Colonic mucosa (tissue), 4 donors: ENCODE measurements around the gene COPG2. TPM values are rescaled to one million over a fixed set of nuclear protein-coding genes. Genes with fewer than 3 reads are reported as not detected.
"Not testable (repeated sequence)": the region's sequence is repeated elsewhere in the genome, so short reads cannot be mapped to it uniquely, and the experiment has no call there.

Experiments used
- DNase-seq: peaks from one replicate; pipeline ENCODE4 v3.0.0-alpha.2; 2020
- H3K27ac ChIP-seq: fragments of 200-600 bp; one replicate; pipeline ENCODE4 v1.8.0; 2021
- H3K27me3 ChIP-seq: fragments of 200-600 bp; one replicate; pipeline ENCODE4 v1.8.0; 2021
- H3K36me3 ChIP-seq: fragments of 200-600 bp; one replicate; pipeline ENCODE4 v1.8.0; 2021
- H3K4me1 ChIP-seq: fragments of 200-600 bp; one replicate; pipeline ENCODE4 v1.8.0; 2021; ENCODE audit warnings: mild to moderate bottlenecking
- H3K4me3 ChIP-seq: fragments of 200-600 bp; one replicate; pipeline ENCODE4 v1.8.0; 2021
- H3K9ac ChIP-seq, 2 donors: one replicate each; pipeline ENCODE4 v1.7.0; 2013; ENCODE audit warnings: control low read depth in 2 of 2, low read depth in 2 of 2, low read length in 2 of 2
- H3K9me3 ChIP-seq: fragments of 200-600 bp; one replicate; pipeline ENCODE4 v1.8.0; 2021
- CTCF ChIP-seq: fragments of 200-600 bp; IDR thresholded peaks from one replicate; pipeline ENCODE4 v1.8.0; 2022; ENCODE audit warnings: antibody characterized with exemption, mild to moderate bottlenecking
- intact Hi-C: fragments of 100-400 bp; cut with DNase I; formaldehyde crosslinking; loops from one replicate; pipeline ENCODE4 v1.14.1; 2022
- total RNA-seq, 2 donors: library from RNA; stranded (reverse); fragmentation: NEBNext Ultra II Directional in 1 of 2; extraction: Animal tissue kit (Norgen Biotek cat#: 25700) in 1 of 2; gene quantifications; one replicate each; pipeline ENCODE4 v1.2.1, GENCODE V29; 2021
- donor health status: healthy.
- donor health status: DM: no; HTN: no; CAD: no.
- donor health status: DM: no; HTN: no; CAD: no.

Gene COPG2
- total RNA-seq, 2 donors from 2014 or later, result 19.1 to 24.2 TPM

DNA sequence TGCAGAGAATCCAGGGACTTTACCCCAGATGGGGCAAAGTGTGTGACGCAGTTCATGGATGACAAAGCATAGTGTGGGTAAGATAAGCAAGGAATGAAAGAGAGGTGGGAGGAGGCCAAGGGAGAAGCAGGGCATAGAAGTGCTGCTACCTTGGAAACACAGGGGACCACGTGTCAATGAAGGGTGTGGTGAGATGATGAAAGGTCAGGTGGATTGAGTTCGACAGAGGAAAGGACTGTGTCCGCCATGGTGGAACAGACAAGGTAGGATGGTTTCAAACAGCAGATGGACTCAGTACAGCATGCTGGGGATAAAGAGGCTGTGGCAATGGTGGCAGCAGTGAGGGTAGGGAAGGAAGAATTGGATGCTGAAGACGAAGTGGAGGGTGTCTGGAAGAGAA, 143.9 kb downstream of the COPG2 start:
- Histone ChIP-seq H3K9ac (no peak overlapping the region), H3K4me3 (no peak overlapping the region), H3K27me3 (no peaks in the 10 kb centered on the region), H3K27ac (no peak overlapping the region), H3K4me1 (peaks cover 6% of the 10 kb centered on the region), H3K36me3 (no peaks in the 10 kb centered on the region), H3K9me3 (no peaks in the 10 kb centered on the region)
- intact Hi-C loops, result no loop called here
- TF ChIP-seq CTCF, result no peak
- no peak for DNase-seq

GRCh38 chr7:130523519-130524125, 144.9 kb downstream of the COPG2 start:
- intact Hi-C loops, H3K9me3 ChIP-seq: not testable (repeated sequence)

GRCh38 chr7:130521258-130521951, 147.1 kb downstream of the COPG2 start:
- no peak for TF ChIP-seq CTCF
- Histone ChIP-seq H3K27me3 (no peaks in the 10 kb centered on the region), H3K9ac (no peak overlapping the region), H3K4me1 (peaks cover 6% of the 10 kb centered on the region), H3K36me3 (no peaks in the 10 kb centered on the region), H3K4me3 (no peak overlapping the region), H3K9me3 (no peaks in the 10 kb centered on the region), H3K27ac (no peak overlapping the region)
- DNase-seq, result no peak
- intact Hi-C loops, result no loop called here

More at GRCh38 chr7:130523519-130524125, 144.9 kb downstream of the COPG2 start:
- H3K4me1 ChIP-seq, H3K36me3 ChIP-seq, H3K27me3 ChIP-seq, H3K9ac ChIP-seq, H3K27ac ChIP-seq, H3K4me3 ChIP-seq, DNase-seq: not testable (repeated sequence)

DNA sequence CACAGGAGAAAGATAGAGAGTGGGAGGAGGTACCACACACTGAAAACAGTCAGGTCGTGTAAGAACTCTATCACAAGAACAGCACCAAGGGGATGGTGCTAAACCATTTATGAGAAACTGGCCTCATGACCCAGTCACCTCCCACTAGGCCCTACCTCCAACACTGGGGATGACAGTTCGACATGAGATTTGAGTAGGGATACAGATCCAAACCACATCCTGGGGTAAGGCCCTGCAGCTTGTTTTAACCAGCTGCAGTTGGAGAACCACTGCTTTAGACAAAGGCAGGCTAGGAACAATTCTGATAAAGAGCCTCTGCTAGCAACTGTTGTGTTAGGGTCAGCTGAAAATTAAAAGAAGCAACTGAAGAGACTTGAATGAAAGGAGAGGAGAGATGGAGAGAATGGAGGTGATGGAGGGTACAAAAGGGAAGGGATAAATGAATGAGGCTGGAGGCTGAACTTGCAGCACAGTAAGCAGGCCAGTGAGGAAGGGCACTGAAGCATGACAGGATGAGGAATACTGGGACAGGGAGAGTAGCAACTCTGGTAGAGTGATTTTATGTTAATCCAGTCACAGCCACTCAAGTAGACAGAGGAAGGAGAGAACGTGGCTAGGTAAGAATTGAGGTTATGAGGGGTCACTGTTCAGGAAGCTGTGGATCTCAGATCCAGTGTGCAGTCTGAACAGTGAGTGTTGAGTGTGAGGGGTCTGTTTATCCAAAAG, 153.1 kb downstream of the COPG2 start:
- no peak for TF ChIP-seq CTCF
- no peaks in the 10 kb centered on the region for H3K36me3 ChIP-seq
- H3K9me3 ChIP-seq, result no peaks in the 10 kb centered on the region
- H3K27ac ChIP-seq, result no peak overlapping the region
- H3K4me3 ChIP-seq, result no peak overlapping the region
- no peaks in the 10 kb centered on the region for H3K27me3 ChIP-seq
- H3K9ac ChIP-seq, result no peak overlapping the region
- intact Hi-C loops, result no loop called here
- DNase-seq, result no peak
- no peaks in the 10 kb centered on the region for H3K4me1 ChIP-seq

DNA sequence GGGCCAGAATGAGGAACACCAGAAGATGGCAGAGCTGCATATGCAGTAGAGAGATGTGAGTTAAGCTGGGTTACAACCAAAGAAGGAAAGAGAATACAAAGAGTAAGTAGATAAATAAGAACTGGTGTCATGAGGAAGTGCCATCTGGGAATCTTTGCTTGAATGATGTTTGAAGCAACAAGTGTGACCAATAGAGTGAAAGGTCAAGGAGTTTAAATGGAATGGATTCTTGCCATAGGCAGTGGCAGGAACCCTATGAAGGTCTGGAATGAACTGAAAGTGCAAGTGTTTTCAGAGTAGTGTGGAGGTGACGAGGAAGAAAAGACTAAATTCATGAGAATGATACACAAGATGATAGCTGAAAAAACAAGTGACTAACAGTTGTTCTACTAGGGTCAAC, 155.1 kb downstream of the COPG2 start:
- H3K4me3 ChIP-seq, result no peak overlapping the region
- no peaks in the 10 kb centered on the region for H3K4me1 ChIP-seq
- intact Hi-C loops, result no loop called here
- no peak for TF ChIP-seq CTCF
- no peak for DNase-seq
- no peak overlapping the region for H3K27ac ChIP-seq
- H3K27me3 ChIP-seq, result no peaks in the 10 kb centered on the region
- no peaks in the 10 kb centered on the region for H3K36me3 ChIP-seq
- H3K9ac ChIP-seq, result no peak overlapping the region
- no peaks in the 10 kb centered on the region for H3K9me3 ChIP-seq

GRCh38 chr7:130512038-130512437, 156.5 kb downstream of the COPG2 start:
- H3K27me3 ChIP-seq, intact Hi-C loops, H3K9ac ChIP-seq, DNase-seq, H3K4me1 ChIP-seq, H3K9me3 ChIP-seq, H3K4me3 ChIP-seq, H3K27ac ChIP-seq, H3K36me3 ChIP-seq: not testable (repeated sequence)
